Urinary bladder (tissue), 4 donors: Measurements from ENCODE around the gene ZNF337. TPM values are rescaled to one million over a fixed set of nuclear protein-coding genes. Genes with fewer than 3 reads are reported as not detected.
A peak's percentile ranks its signal among the peaks of the same experiment; 100 is the strongest.

ENCODE experiments used
- DNase-seq: peaks from one replicate; pipeline ENCODE4 v3.0.0-alpha.2; 2015; ENCODE audit errors: extremely low spot score
- H3K27ac ChIP-seq: one replicate; pipeline ENCODE4 v1.5.1; 2013; ENCODE audit warnings: low read depth, mild to moderate bottlenecking, moderate library complexity
- H3K36me3 ChIP-seq: one replicate; pipeline ENCODE4 v1.6.1; 2013; ENCODE audit warnings: mild to moderate bottlenecking, moderate library complexity; ENCODE audit not compliant: insufficient read depth
- H3K4me1 ChIP-seq: one replicate; pipeline ENCODE4 v1.6.1; 2013; ENCODE audit warnings: mild to moderate bottlenecking, moderate library complexity; ENCODE audit not compliant: insufficient read depth
- H3K4me3 ChIP-seq: one replicate; pipeline ENCODE4 v1.5.1; 2013; ENCODE audit warnings: low read depth, low read length
- WGBS: extraction: QIAGEN DNeasy Blood & Tissue Kit; methylation state at CpG from one replicate; pipeline ENCODE4 v1.1.7; 2013; 5-methylcytosine and 5-hydroxymethylcytosine counted together
- polyA plus RNA-seq: library from polyadenylated mRNA; stranded (reverse); fragments of 200-250 nt; gene quantifications from one replicate; pipeline ENCODE4 v1.2.3, GENCODE V29; 2013
- small RNA-seq: library from RNA; depleted of rRNA; stranded (forward); fragments of <200 nt; gene quantifications from one replicate; pipeline ENCODE3, GENCODE V24; 2014
- total RNA-seq: library from RNA; depleted of rRNA; stranded (reverse); fragments of >200 nt; gene quantifications from one replicate; pipeline ENCODE4 v1.2.3, GENCODE V29; 2014
- donor health status: healthy with polysubstance abuse.
- donor health status: healthy.

The ZNF337 gene
- total and polyA plus RNA-seq, 2 donors: 14.6 to 23.3 TPM

DNA sequence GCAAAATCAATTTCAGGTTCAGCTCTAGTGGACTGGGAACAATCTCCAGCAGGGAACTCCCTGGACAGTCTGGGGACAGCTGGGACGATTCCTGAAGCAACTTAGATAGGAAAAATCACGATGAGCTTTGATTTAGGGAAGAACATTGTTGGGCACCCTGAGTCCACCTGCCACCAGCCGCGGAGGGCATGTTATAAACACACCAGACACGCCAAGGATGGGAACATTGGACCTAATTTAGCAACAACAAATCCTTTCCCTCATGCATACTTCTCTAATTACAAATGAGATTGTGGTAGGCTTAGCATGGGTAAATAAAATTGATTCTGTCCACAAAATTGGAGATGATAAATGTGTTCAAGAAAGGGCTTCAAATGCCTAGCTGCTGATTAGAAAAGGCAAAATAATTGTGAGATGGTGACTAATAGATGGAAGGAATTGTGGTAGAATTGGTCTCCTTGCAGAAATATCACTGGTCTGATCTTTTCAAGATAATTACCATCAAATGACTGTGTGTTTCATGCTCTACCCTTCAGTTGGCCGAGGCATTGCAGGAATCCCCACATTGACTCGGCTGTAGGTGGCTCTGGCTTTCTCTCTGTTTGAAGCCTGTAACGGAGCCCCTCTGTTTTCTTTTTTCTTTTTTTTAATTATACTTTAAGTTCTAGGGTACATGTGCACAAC lies 66.7 kb downstream of the ZNF337 start:
- no peak for DNase-seq
- WGBS: 90% methylated on average over 8 of the region's 8 CpGs
- Histone ChIP-seq H3K27ac (no peak overlapping the region), H3K4me3 (no peak overlapping the region), H3K36me3 (no peaks in the 10 kb centered on the region), H3K4me1 (no peaks in the 10 kb centered on the region)

DNA sequence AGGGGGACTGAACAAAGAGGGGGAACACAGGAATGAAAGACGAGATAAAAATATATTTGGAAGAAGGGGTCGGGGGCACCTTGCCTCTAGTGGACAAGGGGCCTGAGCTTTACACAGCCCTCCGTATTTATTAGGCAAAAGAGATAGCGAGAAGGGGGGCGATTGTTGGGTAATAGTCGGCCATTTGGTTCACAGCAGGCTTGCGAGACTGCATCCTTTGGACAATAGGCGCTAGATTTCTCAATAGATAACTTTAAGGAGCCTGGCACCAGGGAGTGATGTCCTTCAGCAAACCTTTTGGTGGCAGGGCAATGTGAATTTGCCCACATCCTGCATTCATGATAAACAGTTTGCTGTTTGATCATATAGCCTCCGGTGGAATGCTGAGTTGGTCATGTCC lies 69.9 kb downstream of the ZNF337 start:
- Histone ChIP-seq H3K27ac (no peak overlapping the region), H3K36me3 (no peaks in the 10 kb centered on the region), H3K4me3 (no peak overlapping the region), H3K4me1 (no peaks in the 10 kb centered on the region)
- DNase-seq: no peak
- WGBS: 78% methylated on average over 9 of the region's 9 CpGs

DNA sequence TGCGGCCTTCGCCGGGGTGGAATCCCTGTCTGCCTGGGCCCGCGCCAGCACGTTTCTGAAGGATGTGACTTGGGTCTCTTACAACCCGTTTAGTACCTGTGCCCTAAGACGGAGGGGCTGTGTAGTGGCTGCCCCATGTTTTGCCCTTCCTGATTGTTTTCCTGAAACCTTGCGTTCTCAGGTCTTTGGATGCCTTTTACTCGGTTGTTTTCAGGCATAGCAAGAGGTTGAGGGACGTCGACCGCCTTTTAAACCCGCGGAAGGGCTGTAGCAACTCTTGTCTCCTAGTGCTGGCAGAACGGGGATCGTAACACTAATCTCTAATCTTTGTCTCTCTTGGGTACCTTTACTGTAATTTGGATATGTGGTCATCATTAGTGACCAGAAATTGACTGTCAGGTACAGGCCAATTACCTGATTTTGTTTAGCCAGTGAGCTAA lies 72.1 kb downstream of the ZNF337 start:
- Histone ChIP-seq H3K4me3 (peak overlapping the region; percentile 84), H3K36me3 (no peaks in the 10 kb centered on the region), H3K4me1 (no peaks in the 10 kb centered on the region), H3K27ac (peak overlapping the region; percentile 88)
- 37% methylated on average over 17 of the region's 17 CpGs for WGBS
- no peak for DNase-seq

Small RNAs within 50 kb of the gene (small RNA-seq; reads per million reads assigned to genes)
- not detected for gene RN7SL594P

Other genes starting within 250 kb of the ZNF337 start
- 11.3 TPM for gene NINL, start 111.3 kb downstream of the ZNF337 start, total RNA-seq
- 6.2 TPM for gene NINL, start 111.3 kb downstream of the ZNF337 start, polyA plus RNA-seq
- 8.9 TPM for gene NANP, start 72.8 kb downstream of the ZNF337 start, total RNA-seq
- 2.5 TPM for gene NANP, start 72.8 kb downstream of the ZNF337 start, polyA plus RNA-seq